ENCODE measurements around the gene KIRREL3.

Gene KIRREL3

GRCh38 chr11:126901783-126902182 is 98.8 kb downstream of the KIRREL3 start:
- no peak for DNase-seq

DNA sequence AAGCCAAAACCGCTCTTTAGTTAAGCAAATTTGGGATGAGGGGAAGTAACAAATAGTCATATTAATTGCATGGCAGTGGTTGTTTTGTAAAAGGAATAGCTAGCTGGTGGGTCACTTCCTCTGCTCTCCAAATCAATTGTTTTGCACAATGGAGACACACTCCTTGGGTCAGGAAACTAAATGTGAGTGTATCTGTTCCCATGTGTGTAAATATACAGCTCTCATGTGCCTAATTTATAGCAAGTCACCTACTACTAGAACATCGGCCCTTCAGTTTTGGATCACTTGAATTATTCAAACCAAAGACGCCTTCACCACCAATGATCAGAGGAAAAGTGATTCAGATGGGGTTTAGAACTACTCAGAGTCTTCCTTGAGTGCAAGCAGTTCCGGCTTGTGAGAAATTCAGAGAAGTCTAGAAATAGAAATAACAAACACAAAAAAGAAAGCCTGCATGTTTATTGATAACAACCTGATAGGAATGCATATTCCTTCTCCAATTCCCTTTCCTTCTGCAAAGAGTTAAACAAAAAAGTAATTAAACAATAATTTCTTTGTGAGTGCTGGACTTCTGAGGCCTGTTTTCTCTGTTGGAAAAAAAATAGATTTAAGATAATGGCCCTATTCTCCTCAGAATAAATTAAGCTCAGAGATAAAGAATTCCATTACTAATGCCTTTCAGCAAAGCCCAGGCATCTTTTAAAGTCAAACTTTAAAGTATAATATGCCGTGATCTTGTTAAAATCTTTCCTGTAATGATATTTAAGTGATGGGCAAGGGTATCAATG is 100.4 kb downstream of the KIRREL3 start:
- DNase-seq = no peak

DNA sequence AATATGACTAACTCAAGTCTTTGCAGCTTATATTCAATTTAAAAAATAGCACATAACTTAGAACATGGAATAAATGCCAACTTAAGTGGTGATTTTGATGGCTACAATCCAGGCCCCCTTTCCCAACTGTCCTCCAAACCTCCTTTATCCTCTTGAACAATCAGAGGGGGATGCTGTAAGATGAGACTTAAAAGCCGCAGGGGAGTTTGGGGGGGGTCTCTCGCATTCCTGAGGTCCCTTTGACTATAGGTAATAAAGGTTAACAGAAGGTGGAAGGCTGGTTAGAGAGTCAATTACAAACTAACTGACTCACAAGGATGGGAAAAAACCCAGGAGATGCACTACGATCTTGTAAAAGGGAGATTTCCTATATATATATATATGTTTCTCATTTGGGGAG is 101.8 kb downstream of the KIRREL3 start:
- DNase-seq = no peak

DNA sequence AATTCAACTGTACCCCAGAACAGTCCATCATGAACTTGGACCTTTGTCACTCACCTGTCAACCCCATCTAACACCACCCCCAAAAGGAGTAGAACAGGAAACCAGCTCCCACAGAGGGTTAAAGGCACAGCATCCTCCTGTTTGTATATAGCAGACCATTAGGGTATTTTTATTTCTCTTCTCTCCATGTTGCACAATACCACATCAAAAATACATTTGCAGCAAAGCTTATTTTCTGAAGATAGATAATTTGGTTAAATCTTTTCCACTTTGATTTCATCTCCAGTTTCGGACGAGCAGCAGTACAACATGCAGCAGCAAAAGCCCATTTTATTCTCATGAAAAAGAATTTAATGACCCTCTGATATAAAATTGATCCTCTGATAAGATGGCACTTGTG is 103.1 kb downstream of the KIRREL3 start:
- DNase-seq = no peak

DNA sequence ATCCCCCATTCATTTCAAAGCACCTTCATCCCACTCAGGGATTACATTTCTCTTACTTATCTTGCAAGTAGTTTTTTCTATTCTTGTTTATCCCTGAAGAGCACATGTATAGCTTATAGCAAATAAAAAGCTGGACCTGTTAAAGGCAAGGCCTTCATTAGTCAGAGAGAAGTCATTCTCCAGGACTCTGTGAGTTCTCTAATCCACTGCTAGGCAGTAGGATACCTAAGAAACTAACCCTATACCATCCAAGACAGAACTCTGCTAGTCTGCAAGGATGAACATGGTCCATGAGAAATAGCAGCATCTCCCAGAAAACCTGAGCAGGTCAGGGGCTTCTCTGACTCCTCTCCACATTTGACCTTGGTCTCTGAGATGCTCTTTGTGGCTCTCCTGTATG is 104.5 kb downstream of the KIRREL3 start:
- no peak for DNase-seq

- DNase-seq = no peak
These were observed 106.8 kb downstream of the KIRREL3 start for GRCh38 chr11:126893796-126894195.

DNA sequence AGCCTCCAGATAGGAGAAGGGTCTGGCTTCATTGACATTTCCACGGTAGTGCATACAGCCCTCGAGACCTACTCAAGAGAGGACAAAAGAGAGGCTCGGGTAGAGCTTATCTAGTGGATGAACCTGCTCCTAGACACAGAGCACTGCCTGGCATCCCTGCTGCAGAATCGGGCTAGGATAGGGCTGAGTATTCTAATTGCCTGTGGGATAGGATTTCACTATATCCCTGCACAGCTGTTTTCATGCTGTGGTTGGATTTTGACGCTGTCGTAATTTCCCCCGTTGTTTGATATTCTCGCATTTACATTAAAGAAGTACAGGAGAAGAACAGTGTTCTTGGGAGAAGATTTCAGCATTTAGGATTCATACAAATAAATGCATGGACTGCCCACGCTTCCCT is 107.8 kb downstream of the KIRREL3 start:
- DNase-seq = no peak

DNA sequence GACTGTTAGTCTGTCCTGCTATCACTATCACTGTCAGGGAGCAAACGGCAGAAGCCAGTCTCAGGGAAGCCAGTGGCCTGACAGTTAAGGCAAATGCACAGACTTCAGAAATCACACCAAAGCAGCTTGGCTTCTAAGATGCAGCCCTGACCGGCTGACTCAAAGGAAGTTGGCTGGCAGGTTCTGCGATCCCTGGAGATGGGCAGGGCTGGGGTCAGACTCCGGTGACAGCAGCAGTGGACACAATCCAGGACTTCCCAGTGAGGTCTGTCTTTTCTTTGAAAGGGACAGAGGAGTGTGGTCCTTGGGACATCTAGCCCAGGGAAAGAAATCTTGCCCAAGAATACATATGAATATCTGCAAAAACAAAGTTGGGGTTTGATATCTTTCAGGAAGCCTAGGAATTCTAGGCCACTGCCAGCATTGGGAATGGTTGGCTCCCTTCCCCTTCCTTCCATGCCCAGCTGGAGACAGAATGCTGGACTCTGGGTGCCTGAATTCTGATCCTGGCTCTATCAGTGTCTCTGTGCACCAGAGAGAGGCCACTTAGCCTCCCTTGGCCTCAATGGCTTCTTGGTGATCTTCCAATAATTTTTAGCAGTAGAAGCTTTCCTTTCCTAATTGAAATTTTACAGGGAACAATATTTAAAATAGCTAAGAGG is 108.9 kb downstream of the KIRREL3 start:
- DNase-seq = peak; percentile 80

GRCh38 chr11:126890561-126890960 is 110.0 kb downstream of the KIRREL3 start:
- DNase-seq = peak; percentile 68

- no peak for DNase-seq
These were observed 112.4 kb downstream of the KIRREL3 start for GRCh38 chr11:126888115-126888712.

GRCh38 chr11:126886636-126887035 is 113.9 kb downstream of the KIRREL3 start:
- DNase-seq = no peak

DNA sequence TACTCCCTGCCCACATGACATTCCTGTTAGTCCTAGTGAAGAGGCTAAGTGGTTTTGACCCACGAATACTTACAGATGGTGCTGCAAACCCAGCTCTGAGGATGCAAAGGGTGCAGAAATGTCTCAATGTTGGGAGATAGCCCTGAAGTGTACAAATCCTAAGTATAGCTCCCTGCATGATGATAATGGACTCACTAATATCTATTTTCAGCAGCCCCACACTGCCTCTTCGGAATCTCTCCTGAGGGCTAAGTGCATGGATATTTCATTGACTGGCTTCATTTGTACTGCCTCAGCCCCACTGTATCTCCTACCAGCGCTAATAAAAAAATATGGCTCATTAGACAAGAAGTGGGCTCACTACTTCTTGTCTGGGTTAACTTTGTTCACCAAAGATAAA is 114.5 kb downstream of the KIRREL3 start:
- no peak for DNase-seq

- DNase-seq = no peak
These were observed 116.0 kb downstream of the KIRREL3 start for GRCh38 chr11:126884594-126884993.

GRCh38 chr11:126884192-126884591 is 116.4 kb downstream of the KIRREL3 start:
- DNase-seq = no peak

DNA sequence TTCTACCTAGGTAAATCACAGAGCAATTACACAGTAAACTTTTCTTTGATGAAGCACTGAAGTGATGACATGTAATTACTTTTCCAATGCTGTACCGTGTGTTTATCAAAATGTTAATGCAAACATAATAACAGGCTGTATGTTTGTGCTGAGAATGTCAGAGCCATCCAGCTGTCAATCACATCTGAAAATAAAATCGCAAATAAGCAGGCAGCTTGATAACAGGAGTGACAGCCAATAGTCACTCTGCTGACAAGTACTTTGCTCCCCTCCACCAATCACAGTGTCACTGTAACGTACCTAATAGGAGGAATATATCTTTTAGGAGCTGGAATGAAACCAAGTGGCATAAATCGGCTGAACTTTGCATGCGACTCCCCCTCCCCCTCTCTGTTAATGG is 119.7 kb downstream of the KIRREL3 start:
- no peak for DNase-seq

DNA sequence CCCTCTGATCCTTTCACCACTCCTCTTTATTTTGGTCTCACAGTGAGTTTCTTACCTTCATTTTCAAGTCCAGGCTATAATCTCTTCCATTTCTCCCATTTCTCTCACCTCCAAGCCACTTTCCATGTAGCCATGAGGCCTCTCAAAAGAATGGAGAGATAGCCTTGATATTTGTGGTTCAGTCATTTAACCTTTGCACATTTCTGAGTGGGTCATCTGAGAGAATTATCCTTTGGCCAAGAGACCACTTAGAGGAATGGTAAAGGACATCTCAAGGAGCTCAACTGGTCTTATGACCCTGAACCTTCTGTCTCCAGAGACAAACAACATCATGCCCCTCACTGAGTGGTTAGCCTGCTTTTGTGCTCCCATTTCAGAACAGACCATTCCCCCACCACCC is 121.1 kb downstream of the KIRREL3 start:
- peak; percentile 42 for DNase-seq

GRCh38 chr11:126878913-126879482 is 121.6 kb downstream of the KIRREL3 start:
- DNase-seq = peak; percentile 56

DNA sequence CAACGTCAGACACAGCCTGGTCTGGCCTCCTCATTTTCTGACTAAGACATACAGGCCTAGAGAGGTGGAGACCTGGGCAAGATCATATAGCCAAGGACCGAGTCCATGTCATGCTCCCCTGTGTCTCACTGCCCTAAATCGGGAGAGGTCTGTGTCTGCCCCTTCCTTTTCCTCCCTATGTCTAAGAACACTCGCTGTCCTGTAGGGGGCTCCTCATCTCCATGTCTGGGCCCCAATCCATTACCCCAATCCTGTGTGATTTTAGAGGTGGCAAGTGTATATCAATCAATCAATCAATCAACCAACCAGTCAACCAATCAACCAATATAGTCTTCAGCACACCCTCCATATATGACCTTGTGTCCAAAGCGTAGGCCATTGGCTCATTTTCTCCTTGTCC is 125.7 kb downstream of the KIRREL3 start:
- DNase-seq = no peak

DNA sequence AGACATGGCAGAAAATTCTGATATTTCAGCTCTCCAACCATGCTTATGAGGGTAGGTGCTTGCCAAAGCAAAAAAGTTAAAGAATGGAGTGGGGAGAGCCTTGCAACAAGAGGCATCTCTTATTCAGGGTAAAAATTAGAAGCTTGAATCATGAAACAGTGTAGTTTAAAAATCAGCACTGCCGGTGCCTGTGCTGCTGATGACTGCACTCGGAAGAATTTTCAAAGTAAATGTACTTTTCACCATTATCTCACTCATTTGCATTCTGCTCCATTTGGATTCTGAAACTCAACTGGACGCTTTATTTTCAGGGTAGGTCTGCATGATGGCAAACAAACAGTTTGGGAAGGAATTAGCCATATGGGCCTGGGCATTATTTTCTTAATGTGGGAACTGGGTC is 126.3 kb downstream of the KIRREL3 start:
- no peak for DNase-seq

DNA sequence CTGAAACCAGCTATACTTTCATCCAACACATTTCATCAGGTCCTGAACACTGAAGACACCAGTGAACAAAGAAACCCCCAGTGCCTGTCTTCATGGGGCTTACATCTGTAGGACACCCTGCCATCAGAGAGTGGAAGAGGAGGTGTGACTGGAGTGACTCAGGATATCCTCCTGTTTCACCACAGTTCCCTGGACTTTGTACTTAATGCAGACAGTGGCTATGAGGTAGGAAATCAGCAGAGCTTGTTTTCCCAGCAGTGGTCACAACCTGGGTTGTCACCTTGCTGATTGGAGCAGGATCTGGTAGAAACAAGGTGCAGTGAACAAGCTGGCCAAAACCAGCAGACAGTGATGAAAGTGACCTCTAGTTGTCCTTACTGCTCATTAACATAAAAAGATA is 128.8 kb downstream of the KIRREL3 start:
- no peak for DNase-seq

- DNase-seq = no peak
These were observed 130.5 kb downstream of the KIRREL3 start for GRCh38 chr11:126870021-126870420.

- DNase-seq = no peak
These were observed 131.8 kb downstream of the KIRREL3 start for GRCh38 chr11:126868741-126869140.

- DNase-seq = no peak
These were observed 135.6 kb downstream of the KIRREL3 start for GRCh38 chr11:126864934-126865333.

All from islet precursor cell (in vitro differentiated cells).